K562 (cell line): ENCODE data around the gene NTM. TPM values are rescaled to one million over a fixed set of nuclear protein-coding genes. Genes with fewer than 3 reads are reported as not detected.

Experiments
- ATAC-seq: fragments of 200-7000 bp; cut with Tn5 transposase; 3 replicates; pipeline ENCODE4 v1.9.1; 2020; ENCODE audit warnings: moderate library complexity
- BruUV-seq: library from RNA; stranded (reverse); fragments of 400-500 nt; replicated peaks from 2 replicates; lab custom pipeline; 2021; lab: Mats Ljungman, UMichigan
- CTCF ChIA-PET: fragments of 300-600 bp; formaldehyde crosslinking; extraction: SDS; loops from one replicate; lab custom pipeline; 2021; ENCODE audit warnings: low intra/inter-chr PET ratio; lab: Yijun Ruan, JAX
- POLR2A ChIA-PET: fragments of 300-600, 350-650 bp; sonication (Branson Sonifier 250); formaldehyde crosslinking; extraction: SDS; loops from one replicate; lab custom pipeline; 2021; ENCODE audit warnings: antibody characterized with exemption, inconsistent platforms; lab: Yijun Ruan, JAX
- DNase-seq, 4 experiments: peaks; one replicate each; pipeline versions ENCODE4 v3.0.0 to v3.0.0-alpha.2; 2011 to 2018; ENCODE audit warnings: low spot score in 3 of 4, mixed read lengths in 3 of 4; ENCODE audit errors: extremely low read depth in 1 of 4
- FAIRE-seq: peaks from 2 replicates; lab custom pipeline; 2011; peaks lifted over from hg19 to GRCh38; lab: Jason Lieb, UNC
- H2AFZ ChIP-seq: 2 replicates; pipeline ENCODE4 v1.6.0; 2011; ENCODE audit warnings: low read depth, low read length, control low read depth, inconsistent platforms
- H3K27ac ChIP-seq: fragments of 200-600 bp; 3 replicates; pipeline ENCODE4 v1.8.0; 2011; ENCODE audit warnings: low read depth, mild to moderate bottlenecking, control low read depth, inconsistent platforms, low read length, moderate library complexity, mixed read lengths; ENCODE audit errors: extremely low read depth
- H3K27me3 ChIP-seq, 2 experiments: fragments of 300-600 bp in 1 of 2; 2 replicates in 1 of 2; 3 replicates in 1 of 2; pipeline versions ENCODE4 v1.6.0 to v1.8.0; 2011; ENCODE audit warnings: inconsistent platforms in 2 of 2, low read length in 2 of 2, mild to moderate bottlenecking in 1 of 2, mixed read lengths in 1 of 2, moderate library complexity in 1 of 2; ENCODE audit not compliant: control insufficient read depth in 2 of 2, insufficient read depth in 2 of 2
- H3K36me3 ChIP-seq: fragments of 300-600 bp; 3 replicates; pipeline ENCODE4 v1.8.0; 2011; ENCODE audit warnings: mild to moderate bottlenecking, low read length, inconsistent platforms; ENCODE audit not compliant: control insufficient read depth, insufficient read depth
- H3K4me1 ChIP-seq, 2 experiments: fragments of 200-600 bp in 1 of 2; replicated peaks in 1 of 2; 2 replicates in 1 of 2; 3 replicates in 1 of 2; pipeline versions ENCODE4 v1.5.1 to v1.8.0; 2011; ENCODE audit warnings: inconsistent platforms in 2 of 2, low read length in 2 of 2, mild to moderate bottlenecking in 1 of 2, mixed read lengths in 1 of 2, moderate library complexity in 1 of 2; ENCODE audit not compliant: control insufficient read depth in 2 of 2, insufficient read depth in 2 of 2
- H3K4me2 ChIP-seq: 2 replicates; pipeline ENCODE4 v1.6.1; 2011; ENCODE audit warnings: low read length, control low read depth, inconsistent platforms, mixed read lengths; ENCODE audit not compliant: insufficient read depth
- H3K4me3 ChIP-seq: fragments of 200-600 bp; sonication (generic), shearing (Covaris generic); 2 replicates; pipeline ENCODE4 v1.5.1; 2016; ENCODE audit warnings: control low read depth, inconsistent platforms
- H3K79me2 ChIP-seq: fragments of 200-600 bp; 3 replicates; pipeline ENCODE4 v1.8.0; 2011; ENCODE audit warnings: low read length, inconsistent platforms; ENCODE audit not compliant: control insufficient read depth, insufficient read depth
- H3K9ac ChIP-seq, 2 experiments: 2 replicates each; pipeline versions ENCODE4 v1.6.0 to v1.6.1; 2011; ENCODE audit warnings: low read depth in 2 of 2, low read length in 2 of 2, control low read depth in 1 of 2, inconsistent platforms in 1 of 2, mild to moderate bottlenecking in 1 of 2, mixed read lengths in 1 of 2; ENCODE audit not compliant: insufficient read depth in 1 of 2
- H3K9me1 ChIP-seq: one replicate; pipeline ENCODE4 v1.6.0; 2011; ENCODE audit warnings: inconsistent platforms, mild to moderate bottlenecking, low read length, moderate library complexity; ENCODE audit not compliant: control insufficient read depth, insufficient read depth
- H3K9me3 ChIP-seq: replicated peaks from 2 replicates; pipeline ENCODE4 v1.5.1; 2011; ENCODE audit warnings: low read depth, low read length, inconsistent platforms; ENCODE audit not compliant: control insufficient read depth, insufficient read depth
- H4K20me1 ChIP-seq: replicated peaks from 2 replicates; pipeline ENCODE4 v1.6.1; 2011; ENCODE audit warnings: low read length, inconsistent platforms, mixed read lengths; ENCODE audit not compliant: control insufficient read depth, insufficient read depth
- PHB2 ChIP-seq: fragments of 450-650 bp; IDR thresholded peaks from 2 replicates; pipeline ENCODE4 v1.6.1; 2017; ENCODE audit warnings: low read depth
- RAD21 ChIP-seq, 2 experiments: fragments of 250-450 bp in 1 of 2; fragments of 450-650 bp in 1 of 2; sonication (Bioruptor Pico) in 1 of 2; formaldehyde crosslinking in 1 of 2; IDR thresholded peaks in 1 of 2; conservative IDR thresholded peaks in 1 of 2; 2 replicates each; pipeline versions ENCODE4 v1.4.0 to v1.8.0; 2020 to 2022; ENCODE audit warnings: mild to moderate bottlenecking in 2 of 2, moderate library complexity in 1 of 2
- SMC3 ChIP-seq: conservative IDR thresholded peaks from 2 replicates; pipeline ENCODE4 v1.6.1; 2011; ENCODE audit warnings: low read depth, low read length, improper control_type of control experiment; ENCODE audit not compliant: insufficient read depth
- ZEB2 ChIP-seq: fragments of 450-650 bp; IDR thresholded peaks from 2 replicates; pipeline ENCODE4 v1.6.1; 2016
- WGBS: fragments of 100-300 bp; shearing (Covaris generic); methylation state at CpG from one replicate; pipeline ENCODE4 v1.1.6; 2016; ENCODE audit warnings: low coverage, mixed read lengths; ENCODE audit not compliant: insufficient coverage; ENCODE audit errors: missing lambda C conversion rate; 5-methylcytosine and 5-hydroxymethylcytosine counted together
- in situ Hi-C: fragments of 300-500 bp; cut with MboI; formaldehyde crosslinking; loops from 4 replicates; pipeline ENCODE4 v1.15.0; 2018; ENCODE audit warnings: inconsistent platforms, mixed read lengths
- intact Hi-C: fragments of 100-400 bp; cut with micrococcal nuclease; formaldehyde crosslinking; loops from 2 replicates; pipeline ENCODE4 v1.14.2; 2022
- polyA plus RNA-seq, 8 experiments: library from polyadenylated mRNA; depleted of rRNA in 4 of 8; stranded (reverse) in 5 of 8; unstranded in 3 of 8; fragments of >200 nt; fragmentation: Nextera tagmentation in 2 of 8; fragmentation: Illumina TruSeq in 1 of 8; extraction: Ambion mirVana in 2 of 8; extraction: Trizol in 1 of 8; gene quantifications; 2 replicates each; pipeline versions ENCODE4 v1.2.1 to v1.2.3, GENCODE V29; 2011 to 2014; ENCODE audit warnings: inconsistent platforms in 1 of 8, missing spikeins in 1 of 8
- total RNA-seq, 7 experiments: library from RNA; depleted of rRNA in 6 of 7; stranded (reverse); fragments of >200 nt in 6 of 7; fragmentation: Illumina TruSeq in 2 of 7; extraction: Trizol in 2 of 7; gene quantifications; 2 replicates each; pipeline versions ENCODE4 v1.2.1 to v1.2.3, GENCODE V29; 2011 to 2021; ENCODE audit warnings: low replicate concordance in 1 of 7
- TF ChIP-seq, protein P1 (sequence below), 3 experiments: IDR thresholded peaks in 2 of 3; conservative IDR thresholded peaks in 1 of 3; 2 replicates each; pipeline ENCODE4 v1.5.1; 2011 to 2012; ENCODE audit warnings: low read length in 3 of 3, mild to moderate bottlenecking in 3 of 3, control low read depth in 2 of 3, improper control_type of control experiment in 1 of 3, inconsistent platforms in 1 of 3, low read depth in 1 of 3, mixed read lengths in 1 of 3, moderate library complexity in 1 of 3; ENCODE audit not compliant: insufficient read depth in 2 of 3

NTM gene
- total and polyA plus RNA-seq, 9 of the 15 experiments (the other 6 are each of a cell fraction or from before 2014, with no cell fraction given), result not detected

DNA sequence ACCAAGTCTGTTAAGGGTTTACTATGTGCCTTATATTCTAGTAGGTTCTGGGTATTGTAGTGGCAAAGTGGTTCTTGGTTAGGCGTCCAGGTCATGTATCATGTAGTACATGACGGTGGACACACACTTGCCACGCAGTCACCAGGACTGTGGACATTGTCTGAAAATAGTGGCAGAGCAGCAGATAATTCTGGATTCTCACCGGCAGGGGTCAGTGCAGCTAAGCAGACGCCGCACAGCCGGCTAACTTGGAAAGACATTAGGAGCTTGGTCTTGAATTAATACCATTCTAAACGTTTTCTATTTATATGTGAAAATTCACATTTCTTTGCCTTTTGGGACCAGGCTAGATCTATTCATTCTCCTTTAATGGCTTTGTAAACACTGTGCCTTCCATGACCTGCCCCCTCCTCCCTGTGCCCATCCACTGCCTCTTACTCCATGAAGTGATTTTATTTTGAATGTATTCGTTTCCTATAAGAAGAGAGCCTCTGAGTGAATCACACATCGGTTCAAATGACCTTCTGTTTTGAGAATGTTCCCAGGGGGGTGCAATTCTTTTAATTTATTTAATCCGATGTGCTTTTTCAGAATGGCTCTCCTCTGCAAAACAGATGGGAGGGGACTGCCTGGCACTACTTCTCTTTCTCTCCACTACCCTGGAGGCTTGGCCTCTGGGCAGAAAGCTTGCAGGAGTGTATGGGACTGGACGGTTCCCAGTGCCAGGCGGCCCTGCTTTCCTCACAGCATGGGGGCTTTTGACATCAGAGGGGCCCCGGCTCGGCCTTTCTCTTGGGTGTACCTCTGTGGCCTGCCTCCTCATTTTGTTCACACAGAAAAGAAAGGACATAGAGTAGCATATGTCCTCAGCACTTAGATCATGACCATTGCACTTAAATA lies 378.0 kb downstream of the NTM start:
- no peak overlapping the region for H3K4me2 ChIP-seq
- no peak for FAIRE-seq
- no peaks in the 10 kb centered on the region for H3K27me3 ChIP-seq
- no peaks in the 10 kb centered on the region for H3K79me2 ChIP-seq
- no peak overlapping the region for H3K4me3 ChIP-seq
- BruUV-seq, result no TSS peak
- WGBS, result under 1% methylated on average over 15 of the region's 15 CpGs
- H3K4me1 ChIP-seq, result no peaks in the 10 kb centered on the region
- H4K20me1 ChIP-seq, result no peaks in the 10 kb centered on the region
- H3K36me3 ChIP-seq, result no peaks in the 10 kb centered on the region
- peak; percentile 27 to 53 (median 44) for DNase-seq
- in situ Hi-C loops, result no loop called here
- H3K27ac ChIP-seq, result no peak overlapping the region
- H3K9me1 ChIP-seq, result no peaks in the 10 kb centered on the region
- no peak overlapping the region for H2AFZ ChIP-seq
- CTCF ChIA-PET, result no interaction called here
- POLR2A ChIA-PET, result no interaction called here
- intact Hi-C loops, result loop anchor here (5.0 kb wide), 2 partner anchors 289 to 1319 kb away; no protein-coding TSS in a partner anchor
- H3K9me3 ChIP-seq, result no peaks in the 10 kb centered on the region
- peak; percentile 75 for ATAC-seq
- TF ChIP-seq PHB2 (no peak), RAD21 (CRISPR knock-in tag; conservative IDR thresholded peaks at IDR 0.05 in 1 of 2, IDR thresholded peaks at IDR 0.05 in 1 of 2) (peak; percentile 42 to 53), SMC3 (0 out of 2 replicates have a peak, but pooled peaks have one; percentile 6), ZEB2 (no peak)
- TF ChIP-seq, protein P1, sequence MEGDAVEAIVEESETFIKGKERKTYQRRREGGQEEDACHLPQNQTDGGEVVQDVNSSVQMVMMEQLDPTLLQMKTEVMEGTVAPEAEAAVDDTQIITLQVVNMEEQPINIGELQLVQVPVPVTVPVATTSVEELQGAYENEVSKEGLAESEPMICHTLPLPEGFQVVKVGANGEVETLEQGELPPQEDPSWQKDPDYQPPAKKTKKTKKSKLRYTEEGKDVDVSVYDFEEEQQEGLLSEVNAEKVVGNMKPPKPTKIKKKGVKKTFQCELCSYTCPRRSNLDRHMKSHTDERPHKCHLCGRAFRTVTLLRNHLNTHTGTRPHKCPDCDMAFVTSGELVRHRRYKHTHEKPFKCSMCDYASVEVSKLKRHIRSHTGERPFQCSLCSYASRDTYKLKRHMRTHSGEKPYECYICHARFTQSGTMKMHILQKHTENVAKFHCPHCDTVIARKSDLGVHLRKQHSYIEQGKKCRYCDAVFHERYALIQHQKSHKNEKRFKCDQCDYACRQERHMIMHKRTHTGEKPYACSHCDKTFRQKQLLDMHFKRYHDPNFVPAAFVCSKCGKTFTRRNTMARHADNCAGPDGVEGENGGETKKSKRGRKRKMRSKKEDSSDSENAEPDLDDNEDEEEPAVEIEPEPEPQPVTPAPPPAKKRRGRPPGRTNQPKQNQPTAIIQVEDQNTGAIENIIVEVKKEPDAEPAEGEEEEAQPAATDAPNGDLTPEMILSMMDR (IDR thresholded peaks at IDR 0.05 in 2 of 3, conservative IDR thresholded peaks at IDR 0.05 in 1 of 3; ENCODE audit: insufficient read depth in 2 of 3, low read depth in 1 of 3, low read length in 3 of 3), result peak; percentile 23 to 70 (median 57); a peak in 4 of 6 replicates
- TF ChIP-seq, all 486 proteins: peak for 3
- H3K9ac ChIP-seq, result no peak overlapping the region
